Glutamatergic neuron (in vitro differentiated cells): ENCODE results near the gene ARHGDIA. TPM values are rescaled to one million over a fixed set of nuclear protein-coding genes. Genes with fewer than 3 reads are reported as not detected.

Experiments
- DNase-seq: peaks from one replicate; pipeline ENCODE4 v3.0.0; 2022
- H3K27ac Mint-ChIP-seq: one replicate; pipeline ENCODE4 v1.8.0; 2020; ENCODE audit warnings: mild to moderate bottlenecking, mixed read lengths, inconsistent platforms; ENCODE audit not compliant: unreplicated experiment
- H3K27me3 Mint-ChIP-seq: one replicate; pipeline ENCODE4 v1.8.0; 2020; ENCODE audit warnings: mild to moderate bottlenecking, moderate library complexity, mixed read lengths, inconsistent platforms; ENCODE audit not compliant: unreplicated experiment
- H3K36me3 Mint-ChIP-seq: one replicate; pipeline ENCODE4 v1.8.0; 2020; ENCODE audit warnings: mild to moderate bottlenecking, mixed read lengths, inconsistent platforms; ENCODE audit not compliant: unreplicated experiment
- H3K4me1 Mint-ChIP-seq: one replicate; pipeline ENCODE4 v1.8.0; 2020; ENCODE audit warnings: mild to moderate bottlenecking, low read depth, mixed read lengths, inconsistent platforms; ENCODE audit not compliant: unreplicated experiment
- H3K4me3 Mint-ChIP-seq: one replicate; pipeline ENCODE4 v1.8.0; 2020; ENCODE audit warnings: mild to moderate bottlenecking, mixed read lengths, inconsistent platforms; ENCODE audit not compliant: unreplicated experiment
- H3K9me3 Mint-ChIP-seq: one replicate; pipeline ENCODE4 v1.8.0; 2020; ENCODE audit warnings: mild to moderate bottlenecking, moderate library complexity, mixed read lengths, inconsistent platforms; ENCODE audit not compliant: unreplicated experiment
- total RNA-seq: library from RNA; stranded (reverse); fragmentation: NEBNext Ultra II Directional; extraction: Animal tissue kit (Norgen Biotek cat#: 25700); gene quantifications from one replicate; pipeline ENCODE4 v1.2.1, GENCODE V29; 2021; ENCODE audit not compliant: unreplicated experiment
- TF ChIP-seq, protein P1 (sequence below): fragments of 200-600 bp; sonication (generic); IDR thresholded peaks from one replicate; pipeline ENCODE4 v1.5.0; 2021; ENCODE audit not compliant: partially characterized antibody, unreplicated experiment

Gene ARHGDIA
- total RNA-seq, 1 donor from 2014 or later = 432 TPM

- peaks cover 6% of the 10 kb centered on the region for H3K9me3 Mint-ChIP-seq
- no peaks in the 10 kb centered on the region for H3K4me1 Mint-ChIP-seq
- no peak overlapping the region for H3K4me3 Mint-ChIP-seq
- no peaks in the 10 kb centered on the region for H3K36me3 Mint-ChIP-seq
- TF ChIP-seq, protein P1, sequence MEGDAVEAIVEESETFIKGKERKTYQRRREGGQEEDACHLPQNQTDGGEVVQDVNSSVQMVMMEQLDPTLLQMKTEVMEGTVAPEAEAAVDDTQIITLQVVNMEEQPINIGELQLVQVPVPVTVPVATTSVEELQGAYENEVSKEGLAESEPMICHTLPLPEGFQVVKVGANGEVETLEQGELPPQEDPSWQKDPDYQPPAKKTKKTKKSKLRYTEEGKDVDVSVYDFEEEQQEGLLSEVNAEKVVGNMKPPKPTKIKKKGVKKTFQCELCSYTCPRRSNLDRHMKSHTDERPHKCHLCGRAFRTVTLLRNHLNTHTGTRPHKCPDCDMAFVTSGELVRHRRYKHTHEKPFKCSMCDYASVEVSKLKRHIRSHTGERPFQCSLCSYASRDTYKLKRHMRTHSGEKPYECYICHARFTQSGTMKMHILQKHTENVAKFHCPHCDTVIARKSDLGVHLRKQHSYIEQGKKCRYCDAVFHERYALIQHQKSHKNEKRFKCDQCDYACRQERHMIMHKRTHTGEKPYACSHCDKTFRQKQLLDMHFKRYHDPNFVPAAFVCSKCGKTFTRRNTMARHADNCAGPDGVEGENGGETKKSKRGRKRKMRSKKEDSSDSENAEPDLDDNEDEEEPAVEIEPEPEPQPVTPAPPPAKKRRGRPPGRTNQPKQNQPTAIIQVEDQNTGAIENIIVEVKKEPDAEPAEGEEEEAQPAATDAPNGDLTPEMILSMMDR = no peak
- no peak overlapping the region for H3K27ac Mint-ChIP-seq
- no peak for DNase-seq
- peaks cover 5% of the 10 kb centered on the region for H3K27me3 Mint-ChIP-seq
These were observed 53.4 kb downstream of the ARHGDIA start for GRCh38 chr17:81817758-81818147.

Other genes starting within 250 kb of the ARHGDIA start
- 137 TPM for gene NPLOC4, start 234.2 kb downstream of the ARHGDIA start, total RNA-seq
- not detected for gene TSPAN10, start 234.1 kb downstream of the ARHGDIA start, total RNA-seq
- not detected for gene PDE6G, start 214.8 kb downstream of the ARHGDIA start, total RNA-seq
- gene OXLD1, start 204.7 kb downstream of the ARHGDIA start, total RNA-seq = 24.7 TPM
- 33.8 TPM for gene CCDC137, start 204.6 kb downstream of the ARHGDIA start, total RNA-seq
- gene ARL16, start 187.5 kb downstream of the ARHGDIA start, total RNA-seq = 55.2 TPM
- 167 TPM for gene HGS, start 187.3 kb downstream of the ARHGDIA start, total RNA-seq
- gene MRPL12, start 168.0 kb downstream of the ARHGDIA start, total RNA-seq = 57.7 TPM
- 60.8 TPM for gene SLC25A10, start 159.1 kb downstream of the ARHGDIA start, total RNA-seq
- 6.7 TPM for gene GCGR, start 67.2 kb downstream of the ARHGDIA start, total RNA-seq
- 218 TPM for gene MCRIP1, start 38.0 kb downstream of the ARHGDIA start, total RNA-seq
- 0.81 TPM for gene PPP1R27, start 36.3 kb downstream of the ARHGDIA start, total RNA-seq
- gene P4HB, start 10.8 kb downstream of the ARHGDIA start, total RNA-seq = 259 TPM
- gene ALYREF, start 20.2 kb upstream of the ARHGDIA start, total RNA-seq = 80.6 TPM
- 118 TPM for gene ANAPC11, start 20.4 kb upstream of the ARHGDIA start, total RNA-seq
- 0.96 TPM for gene NPB, start 30.9 kb upstream of the ARHGDIA start, total RNA-seq
- 63.0 TPM for gene PCYT2, start 40.1 kb upstream of the ARHGDIA start, total RNA-seq
- 38.7 TPM for gene SIRT7, start 46.8 kb upstream of the ARHGDIA start, total RNA-seq
- gene MAFG, start 56.4 kb upstream of the ARHGDIA start, total RNA-seq = 30.6 TPM
- 68.1 TPM for gene PYCR1, start 66.0 kb upstream of the ARHGDIA start, total RNA-seq
- 0.69 TPM for gene MYADML2, start 75.9 kb upstream of the ARHGDIA start, total RNA-seq
- 39.8 TPM for gene NOTUM, start 89.8 kb upstream of the ARHGDIA start, total RNA-seq
- gene ASPSCR1, start 106.3 kb upstream of the ARHGDIA start, total RNA-seq = 51.7 TPM
- 59.9 TPM for gene CENPX, start 151.5 kb upstream of the ARHGDIA start, total RNA-seq
- 29.6 TPM for gene LRRC45, start 152.0 kb upstream of the ARHGDIA start, total RNA-seq
- 46.0 TPM for gene RAC3, start 160.3 kb upstream of the ARHGDIA start, total RNA-seq
- gene DCXR, start 166.4 kb upstream of the ARHGDIA start, total RNA-seq = 89.5 TPM
- gene RFNG, start 180.5 kb upstream of the ARHGDIA start, total RNA-seq = 50.8 TPM
- 115 TPM for gene GPS1, start 180.6 kb upstream of the ARHGDIA start, total RNA-seq
- gene DUS1L, start 194.5 kb upstream of the ARHGDIA start, total RNA-seq = 122 TPM
- 439 TPM for gene FASN, start 226.9 kb upstream of the ARHGDIA start, total RNA-seq